Pancreas (tissue), 10 donors: ENCODE measurements around the gene ME1. TPM values are rescaled to one million over a fixed set of nuclear protein-coding genes. Genes with fewer than 3 reads are reported as not detected.

Experiments
- ATAC-seq, 4 donors: fragments of 200-7000 bp; cut with Tn5 transposase; one replicate each; pipeline versions ENCODE4 v1.8.0 to v1.9.1; 2020; ENCODE audit warnings: mild to moderate bottlenecking in 4 of 4, moderate library complexity in 4 of 4
- DNase-seq, 6 donors: peaks; one replicate each; pipeline ENCODE4 v3.0.0-alpha.2; 2020
- FAIRE-seq: peaks from 2 replicates; lab custom pipeline; 2012; peaks lifted over from hg19 to GRCh38; lab: Jason Lieb, UNC
- H3K27ac ChIP-seq, 4 donors: fragments of 200-600 bp; sonication (generic); 1 replicate in 3 of 4; 2 replicates in 1 of 4; pipeline versions ENCODE4 v1.5.0 to v1.8.0; 2020
- H3K27me3 ChIP-seq, 4 donors: fragments of 200-600 bp; one replicate each; pipeline ENCODE4 v1.8.0; 2021
- H3K36me3 ChIP-seq, 3 donors: fragments of 200-600 bp; sonication (generic) in 1 of 3; one replicate each; pipeline versions ENCODE4 v1.5.0 to v1.8.0; 2020 to 2021
- H3K4me1 ChIP-seq, 3 donors: fragments of 200-600 bp; one replicate each; pipeline ENCODE4 v1.8.0; 2021
- H3K4me3 ChIP-seq, 4 donors: fragments of 200-600 bp; sonication (generic) in 2 of 4; one replicate each; pipeline versions ENCODE4 v1.5.0 to v1.8.0; 2020 to 2021
- H3K9me3 ChIP-seq, 4 donors: fragments of 200-600 bp; one replicate each; pipeline ENCODE4 v1.8.0; 2021
- WGBS, 2 donors: extraction: QIAGEN DNeasy Blood & Tissue Kit; methylation state at CpG; one replicate each; pipeline ENCODE4 v1.1.7; 2013; 5-methylcytosine and 5-hydroxymethylcytosine counted together
- intact Hi-C, 3 donors: fragments of 100-400 bp; cut with DNase I; formaldehyde crosslinking; loops; one replicate each; pipeline versions ENCODE4 v1.11.1 to v1.14.2; 2022
- polyA plus RNA-seq, 2 donors: library from polyadenylated mRNA; stranded (reverse); fragments of 200-250 nt; gene quantifications; one replicate each; pipeline ENCODE4 v1.2.3, GENCODE V29; 2013
- total RNA-seq, 6 donors: library from RNA; stranded (reverse); fragmentation: NEBNext Ultra II Directional in 4 of 6; extraction: Animal tissue kit (Norgen Biotek cat#: 25700) in 4 of 6; gene quantifications; one replicate each; pipeline versions ENCODE4 v1.2.1 to v1.2.4, GENCODE V29; 2021 to 2023
- TF ChIP-seq, protein P1 (sequence below), 4 donors: fragments of 200-600 bp; sonication (generic) in 3 of 4; IDR thresholded peaks; one replicate each; pipeline versions ENCODE4 v1.5.0 to v1.8.0; 2021; ENCODE audit warnings: antibody characterized with exemption in 4 of 4
- donor health status: healthy with polysubstance abuse.
- donor health status: DM: no; HTN: no; CAD: no; lungs with moderate emphysema.
- donor health status: DM: no; HTN: no; CAD: no.
- donor health status: control.
- donor health status: control.
- donor health status: Bipolar disorder and iron deficiency.
- donor health status: DM: yes; HTN: yes; CAD: no.
- donor health status: DM: no; HTN: no; CAD: no.
- donor health status: DM: no; HTN: no; CAD: no.
- donor health status: DM: yes; HTN: yes; CAD: no.

Gene ME1
- total and polyA plus RNA-seq, 8 donors: 1.5 to 4.6 (median 3.1) TPM

DNA sequence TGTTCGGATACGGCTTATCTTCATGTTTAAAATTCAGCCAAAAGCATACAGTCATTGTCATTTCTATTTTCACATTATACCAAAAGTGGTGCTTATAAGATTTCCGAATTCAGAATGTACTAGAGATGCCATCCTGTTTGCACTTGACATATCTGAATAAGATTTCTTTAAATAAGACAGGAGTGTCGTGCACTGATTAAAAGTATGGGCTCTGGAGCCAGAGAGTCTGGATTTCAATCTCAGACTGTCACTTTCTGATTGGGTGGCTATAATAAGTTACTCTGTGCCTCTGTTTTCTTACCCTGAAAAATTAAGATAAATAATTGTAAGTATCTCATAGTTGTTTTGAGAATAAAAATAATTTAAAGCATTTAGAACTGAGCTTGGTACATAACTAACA, 144.9 kb downstream of the ME1 start:
- TF ChIP-seq, protein P1, sequence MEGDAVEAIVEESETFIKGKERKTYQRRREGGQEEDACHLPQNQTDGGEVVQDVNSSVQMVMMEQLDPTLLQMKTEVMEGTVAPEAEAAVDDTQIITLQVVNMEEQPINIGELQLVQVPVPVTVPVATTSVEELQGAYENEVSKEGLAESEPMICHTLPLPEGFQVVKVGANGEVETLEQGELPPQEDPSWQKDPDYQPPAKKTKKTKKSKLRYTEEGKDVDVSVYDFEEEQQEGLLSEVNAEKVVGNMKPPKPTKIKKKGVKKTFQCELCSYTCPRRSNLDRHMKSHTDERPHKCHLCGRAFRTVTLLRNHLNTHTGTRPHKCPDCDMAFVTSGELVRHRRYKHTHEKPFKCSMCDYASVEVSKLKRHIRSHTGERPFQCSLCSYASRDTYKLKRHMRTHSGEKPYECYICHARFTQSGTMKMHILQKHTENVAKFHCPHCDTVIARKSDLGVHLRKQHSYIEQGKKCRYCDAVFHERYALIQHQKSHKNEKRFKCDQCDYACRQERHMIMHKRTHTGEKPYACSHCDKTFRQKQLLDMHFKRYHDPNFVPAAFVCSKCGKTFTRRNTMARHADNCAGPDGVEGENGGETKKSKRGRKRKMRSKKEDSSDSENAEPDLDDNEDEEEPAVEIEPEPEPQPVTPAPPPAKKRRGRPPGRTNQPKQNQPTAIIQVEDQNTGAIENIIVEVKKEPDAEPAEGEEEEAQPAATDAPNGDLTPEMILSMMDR (IDR thresholded peaks at IDR 0.05): no peak
- Histone ChIP-seq H3K36me3 (no peaks in the 10 kb centered on the region), H3K4me3 (no peak overlapping the region), H3K9me3 (no peaks in the 10 kb centered on the region), H3K4me1 (no peaks in the 10 kb centered on the region), H3K27me3 (no peaks in the 10 kb centered on the region), H3K27ac (no peak overlapping the region)
- ATAC-seq (no peak), DNase-seq (no peak), FAIRE-seq (no peak)
- intact Hi-C loops: no loop called here
- WGBS, 2 donors: 69 to 76% methylated on average over 4 of the region's 4 CpGs

DNA sequence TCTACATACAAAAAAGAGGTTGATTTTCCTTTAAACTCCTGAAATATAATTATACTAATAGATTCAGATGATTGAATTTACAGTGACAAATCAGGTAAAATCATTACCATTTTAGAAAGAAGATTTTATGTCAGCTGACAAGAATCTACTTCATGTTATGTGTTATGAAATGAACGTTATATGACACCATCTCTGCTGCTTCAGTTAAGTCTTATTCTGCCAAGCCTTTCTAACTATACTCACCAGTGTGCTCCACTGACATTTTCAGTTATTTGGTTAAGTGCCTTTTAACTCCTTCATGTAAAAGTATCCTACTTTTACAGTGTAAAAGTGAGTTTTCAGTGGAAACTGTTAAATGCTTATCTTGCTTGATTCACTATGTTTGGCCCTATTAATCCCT, 157.3 kb downstream of the ME1 start:
- no peaks in the 10 kb centered on the region for H3K27me3 ChIP-seq
- ATAC-seq: no peak
- H3K9me3 ChIP-seq: no peaks in the 10 kb centered on the region
- DNase-seq: no peak
- TF ChIP-seq, protein P1 (IDR thresholded peaks at IDR 0.05): no peak
- H3K36me3 ChIP-seq: no peaks in the 10 kb centered on the region
- intact Hi-C loops: no loop called here
- no peaks in the 10 kb centered on the region for H3K4me1 ChIP-seq
- H3K27ac ChIP-seq: no peak overlapping the region
- peak; percentile 29 for FAIRE-seq
- WGBS, 2 donors: 43 to 65% methylated on average over 1 of the region's 1 CpG
- no peak overlapping the region for H3K4me3 ChIP-seq

DNA sequence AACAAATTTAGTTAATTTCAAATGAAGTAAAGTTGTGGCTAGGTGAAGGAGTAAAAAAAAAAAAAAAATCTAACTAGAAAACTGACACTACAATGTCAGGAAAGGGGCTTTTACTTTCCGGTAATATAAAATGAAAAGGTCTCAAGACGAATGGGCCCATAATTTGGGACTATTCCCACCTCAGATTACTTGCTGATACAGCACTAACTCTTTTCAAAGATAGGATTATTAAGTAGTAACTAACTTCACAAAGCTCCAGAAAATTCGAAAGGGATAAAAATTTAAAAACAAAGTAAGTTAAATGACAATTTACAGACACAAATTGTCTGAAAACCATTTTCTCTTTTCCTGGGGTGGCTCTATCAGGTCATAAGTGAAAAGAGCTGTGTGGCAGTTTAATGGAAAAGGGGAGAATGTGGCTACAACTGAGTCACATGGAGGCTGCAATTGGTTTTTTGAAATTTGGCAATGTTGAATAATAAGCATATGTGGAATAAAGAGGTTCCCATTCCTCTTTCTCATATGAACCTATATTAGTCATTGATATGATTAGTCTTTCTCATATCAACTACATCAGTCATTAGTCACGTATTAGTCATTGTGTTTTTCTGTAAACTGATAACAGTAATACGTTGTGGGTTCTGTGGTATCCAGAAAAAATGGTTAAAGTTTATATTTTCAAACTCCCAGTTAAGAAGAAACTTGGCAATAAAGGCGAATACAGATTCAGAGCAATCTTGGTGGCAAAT, 159.7 kb downstream of the ME1 start:
- DNase-seq (no peak), FAIRE-seq (no peak), ATAC-seq (no peak)
- no peaks in the 10 kb centered on the region for H3K9me3 ChIP-seq
- intact Hi-C loops: no loop called here
- no peak overlapping the region for H3K27ac ChIP-seq
- H3K4me3 ChIP-seq: no peak overlapping the region
- TF ChIP-seq, protein P1 (IDR thresholded peaks at IDR 0.05): no peak
- no peaks in the 10 kb centered on the region for H3K27me3 ChIP-seq
- no peaks in the 10 kb centered on the region for H3K4me1 ChIP-seq
- WGBS, 2 donors: 66 to 70% methylated on average over 6 of the region's 6 CpGs
- H3K36me3 ChIP-seq: no peaks in the 10 kb centered on the region

DNA sequence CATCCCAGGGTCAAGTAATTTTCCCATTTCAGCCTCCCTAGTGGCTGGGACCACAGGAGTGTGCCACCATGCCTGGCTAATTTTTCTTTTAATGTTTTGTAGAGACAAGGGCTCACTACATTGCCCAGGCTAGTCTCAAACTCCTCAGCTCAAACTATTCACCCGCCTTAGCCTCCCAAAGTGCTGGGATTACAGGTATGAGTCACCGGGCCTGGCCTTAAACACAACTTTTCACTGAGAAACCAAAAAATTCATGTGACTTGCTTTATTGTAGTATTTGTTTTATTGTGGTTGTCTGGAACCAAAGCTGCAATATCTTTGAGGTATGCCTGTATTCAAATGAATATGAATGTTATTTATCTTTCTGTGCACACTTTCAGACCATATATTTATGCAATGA, 165.5 kb downstream of the ME1 start:
- Histone ChIP-seq H3K9me3 (no peaks in the 10 kb centered on the region), H3K27me3 (no peaks in the 10 kb centered on the region), H3K36me3 (no peaks in the 10 kb centered on the region), H3K4me3 (no peak overlapping the region), H3K27ac (no peak overlapping the region), H3K4me1 (no peaks in the 10 kb centered on the region)
- no peak for DNase-seq
- FAIRE-seq: no peak
- TF ChIP-seq, protein P1 (IDR thresholded peaks at IDR 0.05): no peak
- 91 to 98% methylated on average over 2 of the region's 2 CpGs for WGBS, 2 donors
- intact Hi-C loops: no loop called here
- ATAC-seq: no peak

DNA sequence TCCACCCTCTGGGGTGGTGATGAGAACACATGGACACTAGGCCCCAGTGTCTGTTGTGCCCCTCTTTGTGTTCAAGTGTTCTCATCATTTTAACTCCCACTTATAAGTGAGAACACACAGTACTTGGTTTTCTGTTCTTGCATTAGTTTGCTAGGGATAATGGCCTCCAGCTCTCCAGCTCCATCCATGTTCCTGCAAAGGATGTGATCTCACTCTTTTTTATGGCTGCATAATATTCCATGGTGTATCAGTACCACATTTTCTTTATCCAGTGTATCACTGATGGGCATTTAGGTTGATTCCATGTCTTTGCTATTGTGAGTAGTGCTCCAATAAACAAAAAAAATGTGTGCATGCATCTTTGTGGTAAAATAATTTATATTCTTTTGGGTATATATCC, 170.3 kb downstream of the ME1 start:
- Histone ChIP-seq H3K4me3 (no peak overlapping the region), H3K9me3 (no peaks in the 10 kb centered on the region), H3K27me3 (no peaks in the 10 kb centered on the region), H3K36me3 (no peaks in the 10 kb centered on the region), H3K4me1 (no peaks in the 10 kb centered on the region), H3K27ac (no peak overlapping the region)
- TF ChIP-seq, protein P1 (IDR thresholded peaks at IDR 0.05): no peak
- DNase-seq (no peak), ATAC-seq (no peak), FAIRE-seq (no peak)
- intact Hi-C loops: no loop called here
